Epithelial cell of esophagus (primary cell): Measurements from ENCODE around the gene TGIF2.

ENCODE experiments used
- DNase-seq: peaks from one replicate; pipeline ENCODE4 v3.0.0; 2010; ENCODE audit warnings: low read depth
- H3K4me3 ChIP-seq: 2 replicates; pipeline ENCODE4 v1.5.1; 2011; ENCODE audit warnings: mild to moderate bottlenecking, low read length, control low read depth
- TF ChIP-seq, protein P1 (sequence below): IDR thresholded peaks from 2 replicates; pipeline ENCODE4 v1.5.1; 2011; ENCODE audit warnings: low read depth, mild to moderate bottlenecking, low read length, control low read depth, inconsistent platforms; ENCODE audit not compliant: insufficient read depth; ENCODE audit errors: missing control alignments

TGIF2 gene

DNA sequence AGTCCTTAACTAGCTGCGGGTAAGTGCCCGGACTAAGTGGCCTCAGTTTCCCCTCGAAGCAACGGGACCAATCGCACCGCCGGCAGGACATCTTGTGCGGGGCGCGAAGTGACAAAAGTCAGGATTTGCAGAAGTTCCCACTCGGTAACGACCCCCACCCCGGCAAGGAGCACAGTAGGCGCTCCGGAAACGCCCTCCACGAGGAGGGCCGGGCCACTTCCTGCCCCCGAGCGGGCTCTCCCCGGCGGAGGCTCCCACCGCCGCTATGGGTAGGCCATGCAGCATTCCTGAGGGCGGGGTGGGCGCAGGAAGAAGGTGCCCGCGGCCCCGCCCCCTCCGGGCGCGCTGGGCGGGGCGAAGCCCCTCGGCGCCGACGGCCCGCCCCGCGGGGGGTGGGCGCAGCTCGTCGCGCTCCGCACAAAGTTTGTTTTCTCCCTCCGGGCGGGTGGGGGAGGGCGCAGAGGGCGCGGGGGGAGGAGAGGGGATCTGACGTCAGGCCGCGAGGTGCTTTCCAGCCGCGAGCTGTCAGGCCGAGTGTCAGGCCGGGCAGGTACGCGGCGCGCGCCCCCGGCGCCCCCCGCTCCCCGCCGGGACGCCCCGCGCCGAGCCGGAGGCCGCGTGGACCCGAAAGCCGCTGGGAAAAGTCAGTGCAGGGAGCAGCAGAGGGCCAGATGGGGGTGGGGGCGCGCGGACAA is at the start of gene TGIF2:
TGIF2 (plus strand) TSS at position 495 of the 695 bp plus-strand sequence. CDS start 5,178 bp downstream, outside the sequence.
- H3K4me3 ChIP-seq: peak within 1 kb of the TSS; percentile 63
- TF ChIP-seq, protein P1, sequence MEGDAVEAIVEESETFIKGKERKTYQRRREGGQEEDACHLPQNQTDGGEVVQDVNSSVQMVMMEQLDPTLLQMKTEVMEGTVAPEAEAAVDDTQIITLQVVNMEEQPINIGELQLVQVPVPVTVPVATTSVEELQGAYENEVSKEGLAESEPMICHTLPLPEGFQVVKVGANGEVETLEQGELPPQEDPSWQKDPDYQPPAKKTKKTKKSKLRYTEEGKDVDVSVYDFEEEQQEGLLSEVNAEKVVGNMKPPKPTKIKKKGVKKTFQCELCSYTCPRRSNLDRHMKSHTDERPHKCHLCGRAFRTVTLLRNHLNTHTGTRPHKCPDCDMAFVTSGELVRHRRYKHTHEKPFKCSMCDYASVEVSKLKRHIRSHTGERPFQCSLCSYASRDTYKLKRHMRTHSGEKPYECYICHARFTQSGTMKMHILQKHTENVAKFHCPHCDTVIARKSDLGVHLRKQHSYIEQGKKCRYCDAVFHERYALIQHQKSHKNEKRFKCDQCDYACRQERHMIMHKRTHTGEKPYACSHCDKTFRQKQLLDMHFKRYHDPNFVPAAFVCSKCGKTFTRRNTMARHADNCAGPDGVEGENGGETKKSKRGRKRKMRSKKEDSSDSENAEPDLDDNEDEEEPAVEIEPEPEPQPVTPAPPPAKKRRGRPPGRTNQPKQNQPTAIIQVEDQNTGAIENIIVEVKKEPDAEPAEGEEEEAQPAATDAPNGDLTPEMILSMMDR: no peak
- peak; percentile 66 for DNase-seq

DNA sequence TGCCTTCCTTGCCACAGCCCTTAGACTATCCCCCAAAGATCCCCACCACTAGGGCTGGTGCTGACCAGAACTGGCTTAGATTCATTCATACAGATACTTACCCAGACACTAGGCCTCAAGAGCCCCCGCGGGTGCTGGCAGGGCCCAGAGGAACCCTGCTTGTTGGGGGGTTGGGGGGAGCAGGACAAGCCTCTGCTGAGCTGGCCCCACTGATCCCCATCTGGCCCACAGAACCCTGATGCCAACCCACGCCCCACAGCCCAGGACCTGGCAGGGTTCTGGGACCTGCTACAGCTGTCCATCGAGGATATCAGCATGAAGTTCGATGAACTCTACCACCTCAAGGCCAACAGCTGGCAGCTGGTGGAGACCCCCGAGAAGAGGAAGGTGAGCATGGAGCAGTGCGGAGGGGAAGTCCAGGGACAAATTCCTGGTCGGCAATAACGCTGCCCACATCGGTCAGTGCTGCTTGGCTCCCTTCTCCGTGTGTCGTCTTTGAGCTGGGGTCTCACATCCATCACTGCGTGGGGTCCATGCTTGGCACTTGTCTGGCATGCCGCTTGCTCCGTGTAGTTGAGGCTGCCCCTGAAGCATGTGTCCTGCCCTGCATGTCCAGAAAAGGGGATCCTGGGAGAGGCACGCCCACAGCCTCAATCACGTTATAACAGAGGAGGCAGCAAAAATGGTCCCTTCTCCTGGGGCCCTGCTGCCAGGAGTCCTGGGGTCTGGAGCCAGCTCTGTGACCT is 47.6 kb upstream of the TGIF2 start:
- TF ChIP-seq, protein P1: no peak
- no peak for DNase-seq
- H3K4me3 ChIP-seq: no peak overlapping the region

DNA sequence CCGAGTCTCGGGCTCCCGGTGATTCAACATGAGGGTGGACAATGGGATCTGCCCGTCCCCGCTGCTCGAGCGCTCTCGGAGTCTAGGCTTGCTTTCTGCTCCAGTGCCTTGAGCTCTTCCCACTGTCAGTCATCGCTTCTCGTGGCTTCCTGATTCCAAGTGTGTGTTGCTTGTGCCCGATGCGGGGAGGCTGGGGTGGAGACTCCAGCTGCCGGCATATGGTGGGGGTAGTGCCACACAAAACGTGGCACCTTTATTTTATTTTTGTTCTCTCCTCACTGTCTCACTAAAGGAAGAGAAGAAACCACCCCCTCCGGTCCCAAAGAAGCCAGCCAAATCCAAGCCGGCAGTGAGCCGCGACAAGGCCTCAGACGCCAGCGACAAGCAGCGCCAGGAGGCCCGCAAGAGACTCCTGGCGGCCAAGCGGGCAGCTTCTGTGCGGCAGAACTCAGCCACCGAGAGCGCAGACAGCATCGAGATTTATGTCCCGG is 46.8 kb upstream of the TGIF2 start:
- no peak overlapping the region for H3K4me3 ChIP-seq
- DNase-seq: no peak
- TF ChIP-seq, protein P1: no peak

DNA sequence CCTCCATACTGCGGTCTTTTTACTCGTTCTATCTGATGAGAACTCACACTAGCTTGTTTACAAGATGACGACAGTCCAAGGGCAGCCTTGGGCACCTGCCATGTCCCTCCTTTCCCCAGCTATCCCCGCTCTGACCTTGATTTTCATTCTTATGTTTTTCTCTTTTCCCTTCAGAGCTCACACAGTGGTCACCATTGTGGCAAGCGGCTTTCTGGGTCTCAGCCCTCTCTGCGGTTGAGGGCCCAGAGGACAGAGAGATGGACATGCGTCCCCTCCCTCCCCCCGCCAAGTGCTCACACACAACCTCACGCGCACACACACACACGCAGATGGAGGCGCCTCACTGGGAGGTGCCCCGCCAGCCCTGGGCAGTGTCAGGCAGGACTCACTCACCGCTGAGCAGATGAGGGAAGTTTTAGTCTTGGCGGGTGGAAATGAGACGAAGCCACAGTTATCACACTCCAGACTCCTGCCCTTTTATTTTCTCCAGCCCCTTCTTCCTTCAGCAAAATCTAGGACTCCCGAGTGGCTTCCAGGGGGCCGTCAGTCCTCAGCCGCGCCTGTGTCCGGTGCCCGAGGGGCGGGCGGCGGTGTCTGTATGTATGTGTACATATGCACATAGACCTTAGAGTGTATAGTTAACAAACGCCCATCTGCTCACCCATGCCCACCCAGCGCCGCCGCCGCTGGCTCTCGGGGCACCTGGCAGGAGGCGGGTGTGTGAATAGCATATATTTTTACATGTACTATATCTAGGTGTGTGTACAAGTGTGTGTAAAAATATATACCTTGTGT is 45.9 kb upstream of the TGIF2 start:
- DNase-seq: no peak
- no peak overlapping the region for H3K4me3 ChIP-seq
- TF ChIP-seq, protein P1: no peak

DNA sequence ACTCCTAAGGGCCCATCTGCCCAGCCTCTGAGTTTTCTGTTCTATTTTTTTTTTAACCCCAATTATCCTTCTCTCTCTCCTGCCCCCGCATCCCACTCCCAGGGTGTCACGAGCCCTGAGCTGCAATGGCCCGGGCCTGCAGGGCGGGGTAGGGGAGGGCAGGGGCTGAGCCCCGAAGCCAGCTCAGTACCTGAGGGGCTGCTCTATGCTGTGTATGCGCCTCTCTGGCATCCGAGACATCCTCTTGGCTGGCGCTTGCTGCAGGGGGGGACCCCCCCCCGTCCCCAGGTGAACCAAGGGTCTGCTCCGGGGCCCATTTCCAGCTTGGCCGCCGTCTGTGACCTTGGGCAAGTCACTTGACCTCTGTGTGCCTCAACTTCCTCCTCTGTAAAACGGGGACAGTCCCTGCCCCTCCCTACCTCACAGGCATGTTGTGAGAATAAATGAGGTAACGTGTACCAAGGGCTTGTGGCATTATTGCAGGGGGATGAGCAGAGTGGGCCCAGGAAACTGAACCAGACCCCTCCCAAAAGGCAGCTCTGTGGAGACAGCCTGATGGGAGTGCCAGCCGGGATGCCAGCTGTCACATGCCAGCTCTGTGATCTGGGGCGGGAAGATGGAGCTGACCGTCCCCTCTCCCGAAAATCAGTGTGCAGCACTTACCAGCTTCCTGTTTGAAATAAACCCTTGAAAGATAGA is 45.1 kb upstream of the TGIF2 start:
- DNase-seq: no peak
- no peak overlapping the region for H3K4me3 ChIP-seq
- TF ChIP-seq, protein P1: no peak

DNA sequence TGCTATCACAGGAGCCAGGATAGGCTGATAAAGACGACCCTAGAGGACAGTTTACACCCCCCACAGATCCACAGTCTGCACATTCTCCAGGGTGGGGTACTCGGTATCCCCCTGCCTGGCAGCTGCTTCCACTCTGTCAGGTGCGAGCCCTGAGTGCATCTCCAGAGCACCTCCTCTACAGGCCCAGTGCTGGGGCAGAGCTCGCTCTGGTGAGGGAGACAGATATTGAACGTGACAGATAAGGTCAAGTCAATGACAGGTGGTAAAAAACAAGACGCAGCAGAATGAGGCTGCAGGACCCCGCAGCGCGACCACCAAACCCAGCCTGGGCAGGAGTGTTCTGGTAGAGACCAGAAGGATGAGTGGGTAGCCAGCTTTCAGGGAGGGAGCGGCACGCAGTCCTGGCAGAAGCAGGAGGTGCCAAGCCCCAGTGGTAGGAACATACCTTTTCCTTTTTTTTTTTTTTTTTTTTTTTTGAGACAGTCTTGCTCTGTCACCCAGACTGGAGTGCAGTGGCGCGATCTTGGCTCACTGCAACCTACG is 44.5 kb upstream of the TGIF2 start:
- TF ChIP-seq, protein P1: no peak
- no peak overlapping the region for H3K4me3 ChIP-seq
- DNase-seq: no peak
